ENCODE results near the gene INHBE.

GRCh38 chr12:57474430-57474829 is 19.3 kb downstream of the INHBE start:
- TF ChIP-seq SIN3A (IDR thresholded peaks at IDR 0.05; ENCODE audit: borderline replicate concordance, insufficient read depth, low read depth, low read length), result no peak
- TF ChIP-seq POLR2AphosphoS5 (IDR thresholded peaks at IDR 0.05; ENCODE audit: low read depth, low read length), result no peak

Data from Panc1 (cell line).